ENCODE results near the gene MFSD6. TPM values are rescaled to one million over a fixed set of nuclear protein-coding genes. Genes with fewer than 3 reads are reported as not detected.

MFSD6 gene
- total and polyA plus RNA-seq, 10 donors, result 5.0 to 130 (median 46.9) TPM

GRCh38 chr2:190378880-190379237, 29.3 kb upstream of the MFSD6 start:
- TF ChIP-seq POLR2A (IDR thresholded peaks at IDR 0.05) (no peak), CTCF (IDR thresholded peaks at IDR 0.05 in 8 of 11, conservative IDR thresholded peaks at IDR 0.05 in 3 of 11) (no peak), POLR2AphosphoS5 (IDR thresholded peaks at IDR 0.05) (no peak)
- 91 to 98% (median 94%) methylated on average over 6 of the region's 6 CpGs for WGBS, 5 donors
- Histone ChIP-seq H3K27ac (no peak overlapping the region), H3K4me1 (no peaks in the 10 kb centered on the region), H3K4me3 (no peak overlapping the region), H3K27me3 (replicated peaks in 1 of 7) (no peaks in the 10 kb centered on the region), H3K36me3 (no peaks in the 10 kb centered on the region), H3K9me3 (no peaks in the 10 kb centered on the region)
- intact Hi-C loops (cut with DNase I; ENCODE audit: low total_unique reads), result no loop called here
- no peak for DNase-seq

- Histone ChIP-seq H3K27ac (no peak overlapping the region), H3K36me3 (no peaks in the 10 kb centered on the region), H3K4me1 (no peaks in the 10 kb centered on the region), H3K4me3 (no peak overlapping the region), H3K9me3 (no peaks in the 10 kb centered on the region), H3K27me3 (replicated peaks in 1 of 7) (no peaks in the 10 kb centered on the region)
- 82 to 88% (median 83%) methylated on average over 10 of the region's 10 CpGs for WGBS, 5 donors
- TF ChIP-seq POLR2AphosphoS5 (IDR thresholded peaks at IDR 0.05) (no peak), POLR2A (IDR thresholded peaks at IDR 0.05) (no peak), CTCF (IDR thresholded peaks at IDR 0.05 in 8 of 11, conservative IDR thresholded peaks at IDR 0.05 in 3 of 11) (no peak)
- intact Hi-C loops (cut with DNase I; ENCODE audit: low total_unique reads), result no loop called here
- no peak for DNase-seq
These were observed 28.7 kb upstream of the MFSD6 start for GRCh38 chr2:190379249-190379964.

- no peak for TF ChIP-seq CTCF (IDR thresholded peaks at IDR 0.05 in 8 of 11, conservative IDR thresholded peaks at IDR 0.05 in 3 of 11)
- no peak for TF ChIP-seq POLR2A (IDR thresholded peaks at IDR 0.05)
- TF ChIP-seq POLR2AphosphoS5 (IDR thresholded peaks at IDR 0.05), result no peak
- intact Hi-C loops (cut with DNase I; ENCODE audit: low total_unique reads), result loop anchor here (5.0 to 10.0 kb wide), 2 partner anchors 136 to 284 kb away; no protein-coding TSS in a partner anchor
- Histone ChIP-seq H3K4me1 (no peaks in the 10 kb centered on the region), H3K9me3 (no peaks in the 10 kb centered on the region), H3K27ac (no peak overlapping the region), H3K4me3 (no peak overlapping the region), H3K36me3 (no peaks in the 10 kb centered on the region), H3K27me3 (replicated peaks in 1 of 7) (no peaks in the 10 kb centered on the region)
- no peak for DNase-seq
- 58 to 77% (median 68%) methylated on average over 5 of the region's 5 CpGs for WGBS, 5 donors
These were observed 27.2 kb upstream of the MFSD6 start for GRCh38 chr2:190380962-190381412.

- no peak for DNase-seq
- H3K27ac ChIP-seq, result no peak overlapping the region
- no peak overlapping the region for H3K4me3 ChIP-seq
- no peaks in the 10 kb centered on the region for H3K9me3 ChIP-seq
- H3K27me3 ChIP-seq (replicated peaks in 1 of 7), result no peaks in the 10 kb centered on the region
- intact Hi-C loops (cut with DNase I; ENCODE audit: low total_unique reads), result loop anchor here (5.0 to 10.0 kb wide), 2 partner anchors 134 to 282 kb away; no protein-coding TSS in a partner anchor
- WGBS, 5 donors, result 48 to 85% (median 63%) methylated on average over 1 of the region's 1 CpG
- no peaks in the 10 kb centered on the region for H3K36me3 ChIP-seq
- TF ChIP-seq POLR2A (IDR thresholded peaks at IDR 0.05) (no peak), CTCF (IDR thresholded peaks at IDR 0.05 in 8 of 11, conservative IDR thresholded peaks at IDR 0.05 in 3 of 11) (peak; percentile 35 to 71 (median 61))
- no peaks in the 10 kb centered on the region for H3K4me1 ChIP-seq
These were observed 25.3 kb upstream of the MFSD6 start for GRCh38 chr2:190382851-190383250.
